ENCODE measurements around the gene SIN3A. TPM values are rescaled to one million over a fixed set of nuclear protein-coding genes. Genes with fewer than 3 reads are reported as not detected.
A peak's percentile ranks its signal among the peaks of the same experiment; 100 is the strongest.

Gene SIN3A
- total and polyA plus RNA-seq, 2 experiments from 2014 or later, result 24.3 to 73.0 TPM

GRCh38 chr15:75452364-75452864 lies 924 bp upstream of the SIN3A start:
- Mint-ChIP-seq H3K4me1 (peaks cover 19% of the 10 kb centered on the region; the same call in 2 of the 3 replicates), H3K36me3 (ENCODE audit: low read depth) (peaks cover 2% of the 10 kb centered on the region), H3K27me3 (ENCODE audit: insufficient read depth, low read depth, poor library complexity) (peaks cover 19% of the 10 kb centered on the region), H3K27ac (peak overlapping the region; percentile 100), H3K4me3 (peak overlapping the region; percentile 96), H3K9me3 (no peaks in the 10 kb centered on the region; the same call in 2 of the 3 replicates)
- peaks cover 21% of the 10 kb centered on the region for H3K4me1 ChIP-seq (ENCODE audit: insufficient read depth)
- peak overlapping the region; percentile 81 for H3K4me2 ChIP-seq
- DNase-seq (ENCODE audit: low spot score), result peak; percentile 89
- TF ChIP-seq ETS1 (IDR thresholded peaks at IDR 0.05) (no peak), CTCF (conservative IDR thresholded peaks at IDR 0.05; ENCODE audit: low read depth in 2 of 2) (no peak), ZNF462 (CRISPR knock-in tag; IDR thresholded peaks at IDR 0.05) (no peak), ZNF331 (CRISPR knock-in tag; IDR thresholded peaks at IDR 0.05; ENCODE audit: low read depth) (no peak), POLR2AphosphoS5 (IDR thresholded peaks at IDR 0.05; ENCODE audit: low read depth) (no peak; the same call in 1 of the 2 replicates), EZH2 (IDR thresholded peaks at IDR 0.05; ENCODE audit: low read depth, unreplicated experiment) (no peak), CREB1 (CRISPR knock-in tag; IDR thresholded peaks at IDR 0.05; ENCODE audit: low read depth) (no peak), NANOG (IDR thresholded peaks at IDR 0.05; ENCODE audit: borderline replicate concordance) (no peak), EZH2phosphoT487 (IDR thresholded peaks at IDR 0.05; ENCODE audit: unreplicated experiment) (no peak)
- peaks cover 43% of the 10 kb centered on the region for H3K79me2 ChIP-seq (replicated peaks; ENCODE audit: insufficient read depth)
- ATAC-seq, result peak; percentile 11
- no peaks in the 10 kb centered on the region for H3K36me3 ChIP-seq (ENCODE audit: insufficient read depth)
- no peaks in the 10 kb centered on the region for H3K9me2 ChIP-seq (ENCODE audit: insufficient read depth)
- peaks cover 21% of the 10 kb centered on the region for H4K20me1 ChIP-seq (replicated peaks; ENCODE audit: insufficient read depth)
- H3K4me3 ChIP-seq, result peak overlapping the region; percentile 86
- no peak overlapping the region for H2AFZ ChIP-seq
- H3F3A ChIP-seq (replicated peaks; ENCODE audit: low read depth), result peaks cover 17% of the 10 kb centered on the region
- H3K27me3 ChIP-seq (ENCODE audit: insufficient read depth), result no peaks in the 10 kb centered on the region
- H3K27ac ChIP-seq (ENCODE audit: low read depth), result peak overlapping the region; percentile 98

Measured in GM23338 (cell line).